Osteoblast (primary cell): ENCODE data around the gene TTC33. TPM values are rescaled to one million over a fixed set of nuclear protein-coding genes. Genes with fewer than 3 reads are reported as not detected.

Experiments
- DNase-seq: peaks from one replicate; pipeline ENCODE4 v3.0.0; 2011; ENCODE audit warnings: low spot score, mixed read lengths; ENCODE audit not compliant: insufficient read length; ENCODE audit errors: missing footprints
- H2AFZ ChIP-seq: 2 replicates; pipeline ENCODE4 v1.6.0; 2011; ENCODE audit warnings: mild to moderate bottlenecking, low read length
- H3K27ac ChIP-seq: 2 replicates; pipeline ENCODE4 v1.5.1; 2011; ENCODE audit warnings: mild to moderate bottlenecking, low read depth, low read length, moderate library complexity
- H3K27me3 ChIP-seq: 2 replicates; pipeline ENCODE4 v1.6.0; 2012; ENCODE audit warnings: mild to moderate bottlenecking, control low read depth, inconsistent platforms, low read length, moderate library complexity; ENCODE audit not compliant: insufficient read depth
- H3K36me3 ChIP-seq: 2 replicates; pipeline ENCODE4 v1.5.1; 2011; ENCODE audit warnings: mild to moderate bottlenecking, low read length, control low read depth, moderate library complexity; ENCODE audit not compliant: insufficient read depth
- H3K4me1 ChIP-seq: 2 replicates; pipeline ENCODE4 v1.5.1; 2011; ENCODE audit warnings: mild to moderate bottlenecking, low read length, control low read depth, moderate library complexity; ENCODE audit not compliant: insufficient read depth
- H3K4me2 ChIP-seq: 2 replicates; pipeline ENCODE4 v1.6.0; 2011; ENCODE audit warnings: mild to moderate bottlenecking, low read length; ENCODE audit not compliant: insufficient read depth
- H3K4me3 ChIP-seq: fragments of 200-600 bp; sonication (generic); 3 replicates; pipeline ENCODE4 v1.5.1; 2012; ENCODE audit warnings: mild to moderate bottlenecking, low read length, inconsistent platforms; ENCODE audit not compliant: insufficient read depth
- H3K79me2 ChIP-seq: 2 replicates; pipeline ENCODE4 v1.6.0; 2012; ENCODE audit warnings: mild to moderate bottlenecking, low read length, control low read depth, inconsistent platforms; ENCODE audit not compliant: insufficient read depth
- H3K9me3 ChIP-seq: 2 replicates; pipeline ENCODE4 v1.5.1; 2011; ENCODE audit warnings: low read depth, low read length, control low read depth
- H4K20me1 ChIP-seq: 2 replicates; pipeline ENCODE4 v1.6.0; 2012; ENCODE audit warnings: mild to moderate bottlenecking, low read length, control low read depth; ENCODE audit not compliant: insufficient read depth
- CTCF ChIP-seq: IDR thresholded peaks from 2 replicates; pipeline ENCODE4 v1.5.1; 2011; ENCODE audit warnings: mild to moderate bottlenecking, low read depth, low read length, moderate library complexity; ENCODE audit errors: extremely low read depth
- total RNA-seq: library from RNA; depleted of rRNA; stranded (reverse); fragments of >200 nt; gene quantifications from 2 replicates; pipeline ENCODE4 v1.2.3, GENCODE V29; 2012

TTC33 gene
- total RNA-seq, 1 donor, result 14.5 TPM

- Histone ChIP-seq H3K79me2 (no peaks in the 10 kb centered on the region), H3K36me3 (no peaks in the 10 kb centered on the region), H4K20me1 (no peaks in the 10 kb centered on the region), H3K27ac (no peak overlapping the region), H3K4me1 (peaks cover 10% of the 10 kb centered on the region), H3K4me3 (no peak overlapping the region), H2AFZ (no peak overlapping the region), H3K27me3 (no peaks in the 10 kb centered on the region), H3K4me2 (no peak overlapping the region), H3K9me3 (no peaks in the 10 kb centered on the region)
- no peak for TF ChIP-seq CTCF
- no peak for DNase-seq
These were observed 124.5 kb downstream of the TTC33 start for GRCh38 chr5:40631236-40631635.

- Histone ChIP-seq H3K4me2 (no peak overlapping the region), H3K9me3 (no peaks in the 10 kb centered on the region), H2AFZ (no peak overlapping the region), H3K27ac (no peak overlapping the region), H4K20me1 (no peaks in the 10 kb centered on the region), H3K79me2 (no peaks in the 10 kb centered on the region), H3K4me3 (no peak overlapping the region), H3K36me3 (no peaks in the 10 kb centered on the region), H3K27me3 (no peaks in the 10 kb centered on the region), H3K4me1 (peaks cover 10% of the 10 kb centered on the region)
- TF ChIP-seq CTCF, result no peak
- DNase-seq, result no peak
These were observed 125.6 kb downstream of the TTC33 start for GRCh38 chr5:40630126-40630525.

GRCh38 chr5:40628407-40628806 is 127.4 kb downstream of the TTC33 start:
- Histone ChIP-seq H3K4me1 (peaks cover 10% of the 10 kb centered on the region), H4K20me1 (no peaks in the 10 kb centered on the region), H3K79me2 (no peaks in the 10 kb centered on the region), H3K4me2 (peak overlapping the region; percentile 34), H2AFZ (peak overlapping the region; percentile 44), H3K27me3 (no peaks in the 10 kb centered on the region), H3K4me3 (no peak overlapping the region), H3K36me3 (no peaks in the 10 kb centered on the region), H3K27ac (no peak overlapping the region), H3K9me3 (no peaks in the 10 kb centered on the region)
- TF ChIP-seq CTCF, result no peak
- no peak for DNase-seq

GRCh38 chr5:40627706-40628105 is 128.1 kb downstream of the TTC33 start:
- Histone ChIP-seq H3K4me1 (peaks cover 10% of the 10 kb centered on the region), H3K9me3 (no peaks in the 10 kb centered on the region), H3K4me3 (peak overlapping the region; percentile 12), H3K27ac (peak overlapping the region; percentile 24), H3K36me3 (no peaks in the 10 kb centered on the region), H2AFZ (peak overlapping the region; percentile 37), H3K79me2 (no peaks in the 10 kb centered on the region), H3K27me3 (no peaks in the 10 kb centered on the region), H4K20me1 (no peaks in the 10 kb centered on the region), H3K4me2 (peak overlapping the region; percentile 34)
- peak; percentile 0 for DNase-seq
- TF ChIP-seq CTCF, result no peak
